HG03064 (cell line): ENCODE data around the gene ETV5.

Experiments
- ATAC-seq: cut with Tn5 transposase; IDR thresholded peaks from one replicate; pipeline ENCODE4 v1.9.1; 2021; ENCODE audit warnings: low read depth; ENCODE audit not compliant: unreplicated experiment

The ETV5 gene

GRCh38 chr3:186097317-186097662, 11.6 kb downstream of the ETV5 start:
- ATAC-seq: no peak

- ATAC-seq: no peak
Measured at GRCh38 chr3:186096290-186096689, 12.6 kb downstream of the ETV5 start.

GRCh38 chr3:186095561-186096081, 13.3 kb downstream of the ETV5 start:
- ATAC-seq: no peak

GRCh38 chr3:186094696-186095425, 14.0 kb downstream of the ETV5 start:
- ATAC-seq: no peak

GRCh38 chr3:186094271-186094670, 14.6 kb downstream of the ETV5 start:
- ATAC-seq: no peak

- ATAC-seq: no peak
Measured at GRCh38 chr3:186093271-186093900, 15.5 kb downstream of the ETV5 start.

GRCh38 chr3:186092360-186093070, 16.4 kb downstream of the ETV5 start:
- ATAC-seq: no peak

- no peak for ATAC-seq
Measured at GRCh38 chr3:186090901-186091300, 18.0 kb downstream of the ETV5 start.

- ATAC-seq: no peak
Measured at GRCh38 chr3:186088335-186088734, 20.6 kb downstream of the ETV5 start.

- no peak for ATAC-seq
Measured at GRCh38 chr3:186084264-186084663, 24.6 kb downstream of the ETV5 start.

- no peak for ATAC-seq
Measured at GRCh38 chr3:186083746-186084145, 25.1 kb downstream of the ETV5 start.

- no peak for ATAC-seq
Measured at GRCh38 chr3:186082150-186082549, 26.7 kb downstream of the ETV5 start.

- no peak for ATAC-seq
Measured at GRCh38 chr3:186081678-186082077, 27.2 kb downstream of the ETV5 start.

GRCh38 chr3:186080849-186081438, 27.9 kb downstream of the ETV5 start:
- ATAC-seq: no peak

GRCh38 chr3:186079925-186080324, 29.0 kb downstream of the ETV5 start:
- no peak for ATAC-seq

- no peak for ATAC-seq
Measured at GRCh38 chr3:186077466-186077865, 31.4 kb downstream of the ETV5 start.

GRCh38 chr3:186075931-186076567, 32.8 kb downstream of the ETV5 start:
- no peak for ATAC-seq

GRCh38 chr3:186075489-186075888, 33.4 kb downstream of the ETV5 start:
- ATAC-seq: no peak

- no peak for ATAC-seq
Measured at GRCh38 chr3:186073641-186074040, 35.2 kb downstream of the ETV5 start.

- no peak for ATAC-seq
Measured at GRCh38 chr3:186070996-186071395, 37.9 kb downstream of the ETV5 start.

- no peak for ATAC-seq
Measured at GRCh38 chr3:186070550-186070949, 38.3 kb downstream of the ETV5 start.
